Bronchial epithelial cell (primary cell): ENCODE measurements around the gene RIMS4. TPM values are rescaled to one million over a fixed set of nuclear protein-coding genes. Genes with fewer than 3 reads are reported as not detected.

Experiments
- DNase-seq: peaks from one replicate; pipeline ENCODE4 v3.0.0-alpha.2; 2010; ENCODE audit warnings: low read depth
- FAIRE-seq: peaks from 2 replicates; lab custom pipeline; 2011; peaks lifted over from hg19 to GRCh38; lab: Jason Lieb, UNC
- H3K27me3 ChIP-seq: 2 replicates; pipeline ENCODE4 v1.5.1; 2011; ENCODE audit warnings: low read length; ENCODE audit not compliant: control insufficient read depth, insufficient read depth
- H3K36me3 ChIP-seq: 2 replicates; pipeline ENCODE4 v1.5.1; 2011; ENCODE audit warnings: low read length; ENCODE audit not compliant: control insufficient read depth, insufficient read depth
- H3K4me3 ChIP-seq: 2 replicates; pipeline ENCODE4 v1.5.1; 2011; ENCODE audit warnings: mild to moderate bottlenecking, low read depth, low read length, control low read depth
- total RNA-seq: library from RNA; depleted of rRNA; stranded (reverse); fragments of >200 nt; gene quantifications from 2 replicates; pipeline ENCODE4 v1.2.1, GENCODE V29; 2014
- TF ChIP-seq, protein P1 (sequence below): IDR thresholded peaks from 2 replicates; pipeline ENCODE4 v1.5.1; 2011; ENCODE audit warnings: mild to moderate bottlenecking, moderate library complexity, low read length, control low read depth, inconsistent platforms; ENCODE audit not compliant: insufficient read depth, severe bottlenecking

RIMS4 gene
- total RNA-seq, 1 donor from 2014 or later, result not detected

DNA sequence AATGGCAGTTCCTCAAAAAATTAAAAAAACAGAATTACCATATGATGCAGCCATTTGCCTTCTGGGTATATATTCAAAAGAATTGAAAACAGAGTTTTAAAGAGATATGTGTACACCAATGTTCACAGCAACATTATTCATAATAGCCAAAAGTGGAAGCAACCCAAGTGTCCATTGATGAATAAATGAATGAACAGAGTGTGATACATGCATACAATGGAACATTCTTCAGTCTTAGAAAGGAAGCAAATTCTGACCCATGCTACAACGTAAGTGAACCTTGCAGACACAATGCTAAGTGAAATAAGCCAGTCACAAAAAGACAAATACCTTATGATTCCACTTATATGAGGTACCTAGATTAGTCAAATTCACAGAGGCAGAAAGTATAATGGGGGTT, 40.5 kb upstream of the RIMS4 start:
- DNase-seq (no peak), FAIRE-seq (no peak)
- TF ChIP-seq, protein P1, sequence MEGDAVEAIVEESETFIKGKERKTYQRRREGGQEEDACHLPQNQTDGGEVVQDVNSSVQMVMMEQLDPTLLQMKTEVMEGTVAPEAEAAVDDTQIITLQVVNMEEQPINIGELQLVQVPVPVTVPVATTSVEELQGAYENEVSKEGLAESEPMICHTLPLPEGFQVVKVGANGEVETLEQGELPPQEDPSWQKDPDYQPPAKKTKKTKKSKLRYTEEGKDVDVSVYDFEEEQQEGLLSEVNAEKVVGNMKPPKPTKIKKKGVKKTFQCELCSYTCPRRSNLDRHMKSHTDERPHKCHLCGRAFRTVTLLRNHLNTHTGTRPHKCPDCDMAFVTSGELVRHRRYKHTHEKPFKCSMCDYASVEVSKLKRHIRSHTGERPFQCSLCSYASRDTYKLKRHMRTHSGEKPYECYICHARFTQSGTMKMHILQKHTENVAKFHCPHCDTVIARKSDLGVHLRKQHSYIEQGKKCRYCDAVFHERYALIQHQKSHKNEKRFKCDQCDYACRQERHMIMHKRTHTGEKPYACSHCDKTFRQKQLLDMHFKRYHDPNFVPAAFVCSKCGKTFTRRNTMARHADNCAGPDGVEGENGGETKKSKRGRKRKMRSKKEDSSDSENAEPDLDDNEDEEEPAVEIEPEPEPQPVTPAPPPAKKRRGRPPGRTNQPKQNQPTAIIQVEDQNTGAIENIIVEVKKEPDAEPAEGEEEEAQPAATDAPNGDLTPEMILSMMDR, result no peak
- H3K4me3 ChIP-seq, result no peak overlapping the region
- no peaks in the 10 kb centered on the region for H3K36me3 ChIP-seq
- peaks cover 2% of the 10 kb centered on the region for H3K27me3 ChIP-seq

DNA sequence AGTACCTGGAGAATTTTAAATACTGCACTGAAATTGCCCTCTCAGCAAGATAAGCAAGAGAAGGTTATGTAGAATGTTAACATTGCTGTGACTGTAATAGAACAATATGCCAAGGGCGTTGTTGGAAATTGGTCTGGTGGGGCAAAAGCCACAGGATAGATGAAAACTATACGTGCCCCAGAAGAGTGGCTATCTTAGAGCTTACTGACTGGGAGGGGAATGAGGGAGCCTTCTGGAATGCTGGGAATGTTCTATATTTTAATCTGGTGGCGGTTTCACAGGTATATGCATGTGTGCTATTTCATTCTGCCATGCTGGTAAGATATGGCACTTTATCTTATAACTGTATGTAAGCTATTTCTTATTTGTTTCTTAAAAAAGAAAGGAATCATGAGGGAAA, 39.9 kb upstream of the RIMS4 start:
- FAIRE-seq, result no peak

GRCh38 chr20:44849703-44850102, 39.4 kb upstream of the RIMS4 start:
- peaks cover 2% of the 10 kb centered on the region for H3K27me3 ChIP-seq
- H3K4me3 ChIP-seq, result no peak overlapping the region
- H3K36me3 ChIP-seq, result no peaks in the 10 kb centered on the region
- no peak for FAIRE-seq
- no peak for DNase-seq
- TF ChIP-seq, protein P1, result no peak

More for the DNA sequence above, 39.9 kb upstream of the RIMS4 start:
- no peak for DNase-seq
- peaks cover 2% of the 10 kb centered on the region for H3K27me3 ChIP-seq
- TF ChIP-seq, protein P1, result no peak
- no peak overlapping the region for H3K4me3 ChIP-seq
- H3K36me3 ChIP-seq, result no peaks in the 10 kb centered on the region

DNA sequence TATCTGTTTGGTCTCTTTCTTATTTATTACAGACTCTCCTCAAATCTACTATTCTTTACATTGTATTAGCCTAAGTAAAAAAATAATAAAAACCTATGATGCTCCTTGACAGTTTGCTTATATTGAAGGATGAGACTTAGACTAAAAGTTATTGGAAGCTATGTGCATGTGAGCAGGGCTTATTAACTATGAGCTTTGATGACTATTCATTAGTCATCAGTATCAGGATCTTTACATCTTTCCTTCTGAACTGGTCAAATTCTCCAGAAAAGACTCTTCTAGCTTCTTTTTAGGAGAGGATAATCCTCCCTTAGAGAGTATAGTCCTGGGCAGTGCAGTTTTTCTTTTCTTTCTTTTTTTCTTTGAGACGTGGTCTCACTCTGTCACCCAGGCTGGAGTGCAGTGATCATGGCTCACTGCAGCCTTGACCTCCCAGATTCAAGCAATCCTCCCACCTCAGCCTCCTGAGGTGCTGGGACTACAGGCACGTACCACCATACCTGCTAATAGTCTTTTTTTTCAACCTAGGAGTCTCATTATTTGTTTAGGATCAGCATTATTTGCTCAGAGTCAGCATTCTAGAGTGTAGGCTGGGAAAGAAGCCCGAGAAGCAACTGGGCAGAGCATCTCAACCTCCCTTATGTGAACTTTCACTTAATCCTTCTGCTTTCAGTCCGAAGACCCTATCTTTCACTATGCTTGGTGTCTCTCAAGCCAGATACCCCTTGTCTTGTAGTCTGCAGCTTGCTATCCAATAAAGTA, 38.1 kb upstream of the RIMS4 start:
- no peaks in the 10 kb centered on the region for H3K36me3 ChIP-seq
- no peak overlapping the region for H3K4me3 ChIP-seq
- FAIRE-seq (no peak), DNase-seq (peak; percentile 38)
- H3K27me3 ChIP-seq, result peaks cover 2% of the 10 kb centered on the region
- TF ChIP-seq, protein P1, result no peak

- no peaks in the 10 kb centered on the region for H3K27me3 ChIP-seq
- no peaks in the 10 kb centered on the region for H3K36me3 ChIP-seq
- FAIRE-seq (no peak), DNase-seq (no peak)
- no peak overlapping the region for H3K4me3 ChIP-seq
- TF ChIP-seq, protein P1, result no peak
These were observed 33.5 kb upstream of the RIMS4 start for GRCh38 chr20:44843876-44844275.
